Brain pericyte (primary cell): ENCODE measurements around the gene LHFPL6.

Source experiments
- DNase-seq: peaks from one replicate; pipeline ENCODE4 v3.0.0-alpha.2; 2012; ENCODE audit warnings: low read depth, low spot score

Gene LHFPL6

DNA sequence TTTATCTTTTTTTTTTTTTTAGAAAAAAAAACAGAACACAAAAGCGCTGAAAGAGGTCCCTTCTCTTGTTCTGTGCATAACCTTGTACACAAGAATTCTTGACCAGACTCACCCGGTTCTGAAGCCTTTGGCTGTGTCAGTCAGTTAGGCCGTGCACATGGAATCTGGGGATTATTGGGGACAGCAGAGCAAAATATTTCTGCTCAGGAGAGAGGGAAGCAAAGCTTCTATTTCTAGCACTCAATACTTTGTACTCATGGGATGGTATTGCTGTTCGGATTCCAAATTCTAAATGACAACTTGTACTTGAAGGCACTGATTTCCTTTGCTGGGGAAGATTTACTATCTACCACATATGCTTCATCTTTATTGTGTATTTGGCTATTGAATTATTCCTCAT, 292.0 kb downstream of the LHFPL6 start:
- DNase-seq, result no peak

- DNase-seq, result no peak
Observed at GRCh38 chr13:39306639-39307589, 296.1 kb downstream of the LHFPL6 start.

- no peak for DNase-seq
Observed at GRCh38 chr13:39302820-39303219, 300.2 kb downstream of the LHFPL6 start.

- no peak for DNase-seq
Observed at GRCh38 chr13:39298951-39299350, 304.0 kb downstream of the LHFPL6 start.

DNA sequence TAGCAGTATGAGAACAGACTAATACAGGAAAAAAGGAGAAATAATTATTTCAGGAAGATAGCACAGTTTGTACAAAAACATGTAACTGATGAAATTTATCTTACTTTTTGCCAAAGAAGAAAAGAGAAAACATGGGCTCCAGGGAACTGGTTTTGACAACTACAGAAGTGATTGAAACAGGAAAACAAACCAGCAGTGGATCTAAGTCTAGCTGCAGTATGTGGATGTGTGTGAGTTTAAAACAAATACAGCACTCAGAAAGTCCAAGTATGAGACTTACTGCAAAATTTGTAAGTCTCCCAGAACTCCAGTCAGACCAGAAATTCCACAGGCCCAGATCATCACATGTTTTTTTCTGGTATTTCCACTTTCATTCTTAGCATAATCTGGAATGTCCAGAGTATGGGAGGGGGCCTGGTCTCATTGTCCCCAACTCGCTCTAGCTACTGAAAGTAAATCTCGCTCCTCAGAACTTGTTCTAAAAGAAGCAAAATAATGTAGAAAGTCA, 305.3 kb downstream of the LHFPL6 start:
- DNase-seq, result no peak

- no peak for DNase-seq
Observed at GRCh38 chr13:39297023-39297422, 306.0 kb downstream of the LHFPL6 start.

DNA sequence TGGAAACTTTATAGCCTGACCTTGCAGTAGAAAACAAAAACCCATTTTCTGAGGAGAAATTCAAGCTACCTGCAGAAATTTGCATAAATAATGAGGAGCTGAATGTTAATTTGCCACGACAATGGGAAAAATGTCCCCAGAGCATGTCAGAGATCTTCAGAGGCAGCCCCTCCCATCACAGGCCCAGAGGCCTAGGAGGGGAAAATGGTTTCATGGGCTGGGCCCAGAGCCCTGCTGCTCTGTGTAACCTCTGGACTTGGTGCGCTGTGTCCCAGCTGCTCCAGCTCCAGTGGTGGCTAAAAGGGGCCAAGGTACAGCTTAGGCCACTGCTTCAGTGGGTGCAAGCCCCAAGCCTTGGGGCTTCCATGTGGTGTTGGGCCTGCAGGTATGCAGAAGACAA, 306.8 kb downstream of the LHFPL6 start:
- DNase-seq, result no peak
